H1 (cell line): ENCODE results near the gene S100A4. TPM values are rescaled to one million over a fixed set of nuclear protein-coding genes. Genes with fewer than 3 reads are reported as not detected.

Experiments used
- CTCF ChIA-PET: fragments of 300-600 bp; sonication (Branson Sonifier 250); formaldehyde crosslinking; loops from one replicate; lab custom pipeline; 2021; ENCODE audit not compliant: partially characterized antibody; lab: Charles Lee
- POLR2A ChIA-PET: fragments of 300-600 bp; sonication (Branson Sonifier 250); formaldehyde crosslinking; loops from one replicate; lab custom pipeline; 2021; ENCODE audit warnings: inconsistent platforms; ENCODE audit not compliant: partially characterized antibody; lab: Charles Lee
- DNase-seq, 2 experiments: peaks; one replicate each; pipeline versions ENCODE4 v3.0.0 to v3.0.0-alpha.2; 2010 to 2022; ENCODE audit warnings: low spot score in 2 of 2, low read depth in 1 of 2, mixed read lengths in 1 of 2
- FAIRE-seq: peaks from 2 replicates; lab custom pipeline; 2011; peaks lifted over from hg19 to GRCh38; lab: Jason Lieb, UNC
- H2AFZ ChIP-seq: 2 replicates; pipeline ENCODE4 v1.8.1; 2012; ENCODE audit warnings: low read length, inconsistent platforms
- H2AK5ac ChIP-seq: 2 replicates; pipeline ENCODE4 v1.6.1; 2013; ENCODE audit warnings: low read depth, low read length
- H2BK120ac ChIP-seq: replicated peaks from 2 replicates; pipeline ENCODE3; 2013; ENCODE audit warnings: low read depth, low read length, inconsistent platforms
- H2BK12ac ChIP-seq: 2 replicates; pipeline ENCODE4 v1.6.1; 2013; ENCODE audit warnings: low read depth, low read length
- H2BK15ac ChIP-seq: 2 replicates; pipeline ENCODE4 v1.6.1; 2013; ENCODE audit warnings: low read length
- H2BK20ac ChIP-seq: 2 replicates; pipeline ENCODE4 v1.6.1; 2013; ENCODE audit warnings: low read length
- H2BK5ac ChIP-seq: 2 replicates; pipeline ENCODE4 v1.6.1; 2013; ENCODE audit warnings: low read depth, low read length
- H3K14ac ChIP-seq: 2 replicates; pipeline ENCODE4 v1.6.1; 2013; ENCODE audit warnings: inconsistent platforms; ENCODE audit not compliant: insufficient read length
- H3K18ac ChIP-seq: 2 replicates; pipeline ENCODE4 v1.6.1; 2013; ENCODE audit warnings: low read length; ENCODE audit errors: extremely low read depth
- H3K23ac ChIP-seq: 2 replicates; pipeline ENCODE4 v1.6.1; 2013; ENCODE audit warnings: inconsistent platforms; ENCODE audit not compliant: insufficient read length
- H3K23me2 ChIP-seq: 2 replicates; pipeline ENCODE4 v1.6.1; 2013; ENCODE audit warnings: low read depth, low read length
- H3K27ac ChIP-seq: 2 replicates; pipeline ENCODE4 v1.6.1; 2011; ENCODE audit warnings: low read depth, low read length, inconsistent platforms
- H3K27me3 ChIP-seq, 4 experiments: replicated peaks in 1 of 4; 1 replicate in 1 of 4; 2 replicates in 3 of 4; pipeline versions ENCODE4 v1.6.1 to v1.8.1; 2011 to 2013; ENCODE audit warnings: low read length in 3 of 4, mild to moderate bottlenecking in 3 of 4, inconsistent platforms in 2 of 4, mixed read lengths in 2 of 4, moderate library complexity in 1 of 4; ENCODE audit not compliant: control insufficient read depth in 3 of 4, insufficient read depth in 3 of 4; ENCODE audit errors: extremely low read depth in 1 of 4
- H3K36me3 ChIP-seq, 4 experiments: 2 replicates each; pipeline versions ENCODE4 v1.6.1 to v1.8.1; 2011 to 2013; ENCODE audit warnings: mild to moderate bottlenecking in 4 of 4, low read length in 3 of 4, moderate library complexity in 2 of 4, control low read depth in 1 of 4, inconsistent platforms in 1 of 4; ENCODE audit not compliant: insufficient read depth in 4 of 4, control insufficient read depth in 2 of 4
- H3K4ac ChIP-seq: replicated peaks from 2 replicates; pipeline ENCODE3; 2013; ENCODE audit warnings: low read length, low read depth, mixed read lengths, inconsistent platforms; ENCODE audit not compliant: insufficient read length
- H3K4me1 ChIP-seq, 4 experiments: replicated peaks in 1 of 4; 1 replicate in 1 of 4; 2 replicates in 3 of 4; pipeline versions ENCODE4 v1.6.1 to v1.8.1; 2011 to 2013; ENCODE audit warnings: low read length in 3 of 4, inconsistent platforms in 2 of 4, mixed read lengths in 1 of 4; ENCODE audit not compliant: insufficient read depth in 4 of 4, control insufficient read depth in 3 of 4
- H3K4me2 ChIP-seq, 2 experiments: 2 replicates each; pipeline versions ENCODE4 v1.6.1 to v1.8.1; 2011 to 2013; ENCODE audit warnings: low read depth in 2 of 2, low read length in 2 of 2, control low read depth in 1 of 2, inconsistent platforms in 1 of 2, mild to moderate bottlenecking in 1 of 2; ENCODE audit not compliant: insufficient read depth in 1 of 2
- H3K4me3 ChIP-seq, 4 experiments: fragments of 200-600, 300-600 bp in 1 of 4; sonication (generic), shearing (Covaris generic), sonication (Bioruptor Twin) in 1 of 4; 2 replicates each; pipeline versions ENCODE4 v1.5.1 to v1.8.1; 2011 to 2016; ENCODE audit warnings: low read length in 4 of 4, low read depth in 3 of 4, control low read depth in 2 of 4, inconsistent platforms in 2 of 4, mild to moderate bottlenecking in 2 of 4, mixed read lengths in 1 of 4, moderate library complexity in 1 of 4; ENCODE audit not compliant: insufficient read depth in 2 of 4; ENCODE audit errors: extremely low read depth in 1 of 4
- H3K56ac ChIP-seq: replicated peaks from 2 replicates; pipeline ENCODE3; 2013; ENCODE audit warnings: low read depth, mild to moderate bottlenecking, mixed read lengths, low read length, inconsistent platforms; ENCODE audit not compliant: insufficient read length
- H3K79me1 ChIP-seq: 2 replicates; pipeline ENCODE4 v1.6.1; 2013; ENCODE audit warnings: low read depth, low read length, control low read depth
- H3K79me2 ChIP-seq, 2 experiments: 2 replicates each; pipeline versions ENCODE4 v1.6.1 to v1.8.1; 2012 to 2013; ENCODE audit warnings: low read length in 2 of 2, mild to moderate bottlenecking in 2 of 2, inconsistent platforms in 1 of 2; ENCODE audit not compliant: insufficient read depth in 2 of 2, control insufficient read depth in 1 of 2
- H3K9ac ChIP-seq, 4 experiments: replicated peaks in 1 of 4; 1 replicate in 1 of 4; 2 replicates in 3 of 4; pipeline versions ENCODE4 v1.6.1 to v1.8.1; 2011 to 2013; ENCODE audit warnings: low read depth in 3 of 4, low read length in 3 of 4, control low read depth in 2 of 4, mild to moderate bottlenecking in 2 of 4, moderate library complexity in 2 of 4, inconsistent platforms in 1 of 4; ENCODE audit errors: extremely low read depth in 1 of 4
- H3K9me3 ChIP-seq, 2 experiments: 2 replicates each; pipeline versions ENCODE4 v1.6.1 to v1.8.1; 2012 to 2013; ENCODE audit warnings: mild to moderate bottlenecking in 2 of 2, moderate library complexity in 2 of 2, control low read depth in 1 of 2, inconsistent platforms in 1 of 2, low read depth in 1 of 2, low read length in 1 of 2, mixed read lengths in 1 of 2; ENCODE audit not compliant: insufficient read depth in 2 of 2
- H4K20me1 ChIP-seq, 2 experiments: replicated peaks in 1 of 2; 2 replicates each; pipeline versions ENCODE3 to v1.8.1; 2011 to 2013; ENCODE audit warnings: inconsistent platforms in 2 of 2, low read length in 2 of 2, mild to moderate bottlenecking in 1 of 2; ENCODE audit not compliant: insufficient read depth in 2 of 2, control insufficient read depth in 1 of 2
- H4K5ac ChIP-seq: 2 replicates; pipeline ENCODE4 v1.6.1; 2013; ENCODE audit warnings: low read length, low read depth, mixed read lengths, inconsistent platforms; ENCODE audit not compliant: insufficient read length
- H4K8ac ChIP-seq: 2 replicates; pipeline ENCODE4 v1.8.0; 2013; ENCODE audit warnings: mild to moderate bottlenecking, moderate library complexity, low read length, inconsistent platforms; ENCODE audit not compliant: insufficient read depth; ENCODE audit errors: extremely low read depth
- H4K91ac ChIP-seq: replicated peaks from 2 replicates; pipeline ENCODE3; 2013; ENCODE audit warnings: low read length, mixed read lengths, inconsistent platforms; ENCODE audit not compliant: insufficient read length
- RBBP5 ChIP-seq: IDR thresholded peaks from 2 replicates; pipeline ENCODE4 v1.7.1; 2012; ENCODE audit warnings: low read depth, mild to moderate bottlenecking, inconsistent platforms, low read length, moderate library complexity, borderline replicate concordance
- SUZ12 ChIP-seq: fragments of 200-600 bp; sonication (generic); IDR thresholded peaks from 2 replicates; pipeline ENCODE4 v1.6.1; 2012; ENCODE audit warnings: mild to moderate bottlenecking, inconsistent platforms, low read length, moderate library complexity, mixed read lengths
- TEAD4 ChIP-seq: IDR thresholded peaks from 2 replicates; pipeline ENCODE4 v1.6.1; 2012; ENCODE audit warnings: low read depth, low read length, inconsistent platforms, mixed read lengths
- WGBS, 2 experiments: shearing (Covaris generic) in 1 of 2; methylation state at CpG; one replicate each; pipeline versions ENCODE4 v1.1.6 to v1.1.7; 2013 to 2015; ENCODE audit warnings: low lambda C conversion rate in 2 of 2, mixed read lengths in 2 of 2, inconsistent platforms in 1 of 2, low coverage in 1 of 2, missing lambda C conversion rate in 1 of 2; ENCODE audit not compliant: insufficient replicate concordance in 2 of 2, insufficient coverage in 1 of 2, insufficient read length in 1 of 2; ENCODE audit errors: extremely low coverage in 1 of 2, missing lambda C conversion rate in 1 of 2; 5-methylcytosine and 5-hydroxymethylcytosine counted together
- polyA plus RNA-seq, 7 experiments: library from polyadenylated mRNA; depleted of rRNA in 3 of 7; stranded (reverse) in 5 of 7; unstranded in 2 of 7; fragments of >200 nt in 5 of 7; fragments of 200-250 nt in 2 of 7; gene quantifications; 1 replicate in 5 of 7; 2 replicates in 1 of 7; 4 replicates in 1 of 7; pipeline versions ENCODE4 v1.2.1 to v1.2.3, GENCODE V29; 2011 to 2013; ENCODE audit warnings: missing spikeins in 2 of 7, mixed read lengths in 2 of 7
- total RNA-seq: library from RNA; stranded (reverse); fragmentation: NEBNext Ultra II Directional; extraction: Animal tissue kit (Norgen Biotek cat#: 25700); gene quantifications from 2 replicates; pipeline ENCODE4 v1.2.1, GENCODE V29; 2021

The S100A4 gene
- total and polyA plus RNA-seq, 2 of the 8 experiments (the other 6 are each of a cell fraction or from before 2014, with no cell fraction given), result 36.3 to 85.4 TPM

DNA sequence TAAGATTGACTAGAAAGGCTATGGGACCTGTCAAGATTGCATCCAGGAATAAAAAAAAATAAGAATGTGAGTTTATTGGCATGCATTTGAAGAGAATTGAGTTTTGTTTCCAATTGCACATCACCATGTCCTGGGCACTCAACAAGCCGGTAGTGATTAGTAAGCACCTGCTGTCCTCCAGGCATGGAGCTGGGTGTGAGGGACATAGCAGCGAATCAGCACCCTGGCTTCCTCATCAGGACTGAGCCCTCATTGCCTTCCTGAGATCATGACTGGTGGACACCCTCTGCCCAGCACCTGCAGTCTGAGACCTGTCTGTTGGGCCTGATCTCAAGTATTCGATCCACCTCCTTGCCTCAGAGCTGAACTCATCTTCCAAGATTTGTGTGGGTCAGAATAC, 36.6 kb downstream of the S100A4 start:
- no peaks in the 10 kb centered on the region for H4K20me1 ChIP-seq
- 95% methylated on average over 3 of the region's 3 CpGs; no CpG with 5 or more reads in 1 of the 2 experiments for WGBS, 2 experiments
- no peak overlapping the region for H3K14ac ChIP-seq
- peak overlapping the region; percentile 5; the same call in 1 of the 2 replicates for H2BK12ac ChIP-seq
- no peak overlapping the region for H3K27ac ChIP-seq
- H3K9ac ChIP-seq, result no peak overlapping the region
- TF ChIP-seq TEAD4 (no peak), SUZ12 (no peak), RBBP5 (no peak)
- H3K18ac ChIP-seq, result no peak overlapping the region
- H3K4me2 ChIP-seq, result no peak overlapping the region
- H3K27me3 ChIP-seq, result no peaks in the 10 kb centered on the region; a peak in 2 of 7 replicates
- no peaks in the 10 kb centered on the region for H3K79me1 ChIP-seq
- H2BK20ac ChIP-seq, result 0 out of 2 replicates have a peak overlapping the region, but pooled peaks have one; percentile 55
- no peak overlapping the region for H3K56ac ChIP-seq
- no peak for DNase-seq
- H3K4me1 ChIP-seq, result peaks cover 0 to 2% (median 0%) of the 10 kb centered on the region in 4 experiments; a peak in 3 of 7 replicates
- no peak overlapping the region for H2AFZ ChIP-seq
- no peak overlapping the region for H3K4ac ChIP-seq
- H4K91ac ChIP-seq, result no peak overlapping the region
- no peak overlapping the region for H3K4me3 ChIP-seq
- H3K23me2 ChIP-seq, result no peaks in the 10 kb centered on the region
- FAIRE-seq, result no peak
- H2BK15ac ChIP-seq, result no peak overlapping the region; the same call in 1 of the 2 replicates
- H4K5ac ChIP-seq, result no peak overlapping the region
- POLR2A ChIA-PET, result interaction anchor here (0.7 to 1.7 kb wide), 2 partner anchors 125 to 162 kb away, joined by 3 to 4 read pairs; partner anchors contain the start of genes CHTOP and ILF2
- H3K36me3 ChIP-seq, result no peaks in the 10 kb centered on the region
- H3K79me2 ChIP-seq, result no peaks in the 10 kb centered on the region
- H3K23ac ChIP-seq, result no peak overlapping the region
- H4K8ac ChIP-seq, result no peak overlapping the region
- no peaks in the 10 kb centered on the region for H3K9me3 ChIP-seq
- H2BK5ac ChIP-seq, result no peak overlapping the region
- H2AK5ac ChIP-seq, result peak overlapping the region; percentile 17; the same call in 1 of the 2 replicates
- H2BK120ac ChIP-seq, result no peak overlapping the region
- CTCF ChIA-PET, result interaction anchor here (0.7 to 5.3 kb wide), 26 partner anchors 8 to 160 kb away, joined by 3 to 86 read pairs (median 5); partner anchors contain the start of genes PGLYRP4, S100A1, S100A13 and S100A14
